WTC11 (cell line): ENCODE results near the gene ST6GALNAC6. TPM values are rescaled to one million over a fixed set of nuclear protein-coding genes. Genes with fewer than 3 reads are reported as not detected.

Experiments
- ATAC-seq: fragments of 200-7000 bp; cut with Tn5 transposase; 2 replicates; pipeline ENCODE4 v1.10.0; 2021; ENCODE audit warnings: mild to moderate bottlenecking, moderate library complexity
- CTCF ChIA-PET: fragments of 300-600 bp; sonication (Branson Sonifier 250); formaldehyde crosslinking; loops from one replicate; lab custom pipeline; 2021; ENCODE audit warnings: antibody characterized with exemption; lab: Charles Lee
- POLR2A ChIA-PET: fragments of 350-600 bp; sonication (Branson Sonifier 250); formaldehyde crosslinking; loops from one replicate; lab custom pipeline; 2021; ENCODE audit warnings: antibody characterized with exemption; lab: Charles Lee
- DNase-seq: peaks from one replicate; pipeline ENCODE4 v3.0.0; 2021; ENCODE audit warnings: low spot score
- H3K27ac Mint-ChIP-seq: 2 replicates; pipeline ENCODE4 v1.8.0; 2021; ENCODE audit warnings: mixed read lengths
- H3K27me3 Mint-ChIP-seq: 2 replicates; pipeline ENCODE4 v1.8.0; 2021; ENCODE audit warnings: low read depth, mild to moderate bottlenecking, moderate library complexity, mixed read lengths
- H3K36me3 Mint-ChIP-seq: 2 replicates; pipeline ENCODE4 v1.8.0; 2021; ENCODE audit warnings: mixed read lengths
- H3K4me1 Mint-ChIP-seq: 2 replicates; pipeline ENCODE4 v1.8.0; 2022; ENCODE audit warnings: mixed read lengths
- H3K4me3 Mint-ChIP-seq: 2 replicates; pipeline ENCODE4 v1.8.0; 2021; ENCODE audit warnings: mild to moderate bottlenecking, moderate library complexity, mixed read lengths
- H3K9me3 Mint-ChIP-seq: 2 replicates; pipeline ENCODE4 v1.8.0; 2021; ENCODE audit warnings: mixed read lengths
- ATF1 ChIP-seq: sonication (generic); formaldehyde crosslinking; IDR thresholded peaks from 2 replicates; pipeline ENCODE4 v1.8.1; 2023; ENCODE audit warnings: mild to moderate bottlenecking, moderate library complexity, missing genetic modification reagents
- CBFB ChIP-seq: sonication (generic); formaldehyde crosslinking; IDR thresholded peaks from 2 replicates; pipeline ENCODE4 v1.8.1; 2022; ENCODE audit warnings: mild to moderate bottlenecking, low read depth, missing genetic modification reagents
- E2F4 ChIP-seq: sonication (generic); formaldehyde crosslinking; IDR thresholded peaks from 2 replicates; pipeline ENCODE4 v1.8.1; 2022; ENCODE audit warnings: low read depth, mild to moderate bottlenecking, moderate library complexity, missing genetic modification reagents, borderline replicate concordance
- FOXP1 ChIP-seq: sonication (generic); formaldehyde crosslinking; IDR thresholded peaks from 2 replicates; pipeline ENCODE4 v1.8.0; 2022; ENCODE audit warnings: missing genetic modification reagents, mild to moderate bottlenecking, moderate library complexity, borderline replicate concordance
- HMGXB4 ChIP-seq: sonication (generic); formaldehyde crosslinking; IDR thresholded peaks from 2 replicates; pipeline ENCODE4 v1.8.1; 2023; ENCODE audit warnings: mild to moderate bottlenecking, moderate library complexity, missing genetic modification reagents
- IRF1 ChIP-seq: sonication (generic); formaldehyde crosslinking; IDR thresholded peaks from 2 replicates; pipeline ENCODE4 v1.8.0; 2023; ENCODE audit warnings: missing genetic modification reagents
- JUN ChIP-seq: sonication (generic); formaldehyde crosslinking; IDR thresholded peaks from 2 replicates; pipeline ENCODE4 v1.8.0; 2023; ENCODE audit warnings: mild to moderate bottlenecking, missing genetic modification reagents
- SMAD4 ChIP-seq: sonication (generic); formaldehyde crosslinking; IDR thresholded peaks from 2 replicates; pipeline ENCODE4 v1.8.0; 2022; ENCODE audit warnings: mild to moderate bottlenecking, missing genetic modification reagents
- STAT6 ChIP-seq: sonication (generic); formaldehyde crosslinking; conservative IDR thresholded peaks from 2 replicates; pipeline ENCODE4 v1.8.1; 2023; ENCODE audit warnings: mild to moderate bottlenecking, low read depth, missing genetic modification reagents, moderate library complexity
- TEAD4 ChIP-seq: sonication (generic); formaldehyde crosslinking; IDR thresholded peaks from 2 replicates; pipeline ENCODE4 v1.8.0; 2022; ENCODE audit warnings: mild to moderate bottlenecking, missing genetic modification reagents
- ZBTB43 ChIP-seq: sonication (generic); formaldehyde crosslinking; IDR thresholded peaks from 2 replicates; pipeline ENCODE4 v1.8.1; 2023; ENCODE audit warnings: mild to moderate bottlenecking, missing genetic modification reagents
- ZNF219 ChIP-seq: sonication (generic); formaldehyde crosslinking; IDR thresholded peaks from 2 replicates; pipeline ENCODE4 v1.8.0; 2023; ENCODE audit warnings: missing genetic modification reagents, mild to moderate bottlenecking, borderline replicate concordance
- ZNF396 ChIP-seq: fragments of 250-450 bp; sonication (Bioruptor Pico); IDR thresholded peaks from 2 replicates; pipeline ENCODE4 v1.8.0; 2021; ENCODE audit warnings: mild to moderate bottlenecking, moderate library complexity, borderline replicate concordance
- ZNF425 ChIP-seq: fragments of 250-450 bp; sonication (Bioruptor Pico); conservative IDR thresholded peaks from 2 replicates; pipeline ENCODE4 v1.9.0; 2021; ENCODE audit warnings: mild to moderate bottlenecking
- total RNA-seq: library from RNA; stranded (reverse); gene quantifications from 3 replicates; pipeline ENCODE4 v1.2.3, GENCODE V29; 2021

Gene ST6GALNAC6
- total RNA-seq, 1 experiment from 2014 or later = 47.5 TPM

GRCh38 chr9:127945942-127946341 is 46.5 kb upstream of the ST6GALNAC6 start (continued):
- TF ChIP-seq ZBTB43 (no peak), ZNF425 (CRISPR knock-in tag) (no peak), IRF1 (CRISPR knock-in tag) (no peak), SMAD4 (no peak), STAT6 (CRISPR knock-in tag) (no peak), HMGXB4 (CRISPR knock-in tag) (no peak), ATF1 (CRISPR knock-in tag) (no peak), ZNF396 (CRISPR knock-in tag) (no peak)

- no peaks in the 10 kb centered on the region for H3K9me3 Mint-ChIP-seq
- CTCF ChIA-PET = interaction anchor here (5.0 to 5.2 kb wide), 2 partner anchors 11 to 89 kb away, joined by 121 to 179 read pairs; no protein-coding TSS in a partner anchor
- no peak overlapping the region for H3K4me3 Mint-ChIP-seq
- H3K27me3 Mint-ChIP-seq = no peaks in the 10 kb centered on the region
- POLR2A ChIA-PET = no interaction called here
- peaks cover 5% of the 10 kb centered on the region; the same call in 1 of the 2 replicates for H3K36me3 Mint-ChIP-seq
- H3K27ac Mint-ChIP-seq = no peak overlapping the region
- DNase-seq = no peak
- peaks cover 22% of the 10 kb centered on the region for H3K4me1 Mint-ChIP-seq
- ATAC-seq = no peak
- TF ChIP-seq E2F4 (CRISPR knock-in tag) (no peak), JUN (CRISPR knock-in tag) (no peak), ZNF219 (CRISPR knock-in tag) (no peak), TEAD4 (CRISPR knock-in tag) (no peak), CBFB (CRISPR knock-in tag) (no peak), FOXP1 (CRISPR knock-in tag) (no peak)
Measured at GRCh38 chr9:127945338-127945737, 45.9 kb upstream of the ST6GALNAC6 start.
